Cardiac muscle cell (in vitro differentiated cells and primary cell): ENCODE measurements around the gene FAM78B. TPM values are rescaled to one million over a fixed set of nuclear protein-coding genes. Genes with fewer than 3 reads are reported as not detected.

Source experiments
- DNase-seq, 2 donors: peaks; one replicate each; pipeline versions ENCODE4 v3.0.0 to v3.0.0-alpha.2; 2010 to 2017; ENCODE audit warnings: low read depth in 1 of 2, low spot score in 1 of 2
- H3K27ac ChIP-seq: fragments of 200-600 bp; sonication (generic); 2 replicates; pipeline ENCODE4 v1.5.1; 2016
- H3K27me3 ChIP-seq: fragments of 200-600 bp; sonication (generic); 2 replicates; pipeline ENCODE4 v1.6.0; 2016; ENCODE audit warnings: control low read depth
- H3K36me3 ChIP-seq: fragments of 200-600 bp; sonication (generic); 2 replicates; pipeline ENCODE4 v1.5.1; 2016; ENCODE audit warnings: control low read depth
- H3K4me1 ChIP-seq: fragments of 200-600 bp; sonication (generic); 2 replicates; pipeline ENCODE4 v1.8.1; 2017; ENCODE audit warnings: low read depth, mild to moderate bottlenecking, mixed run types
- H3K4me3 ChIP-seq: fragments of 200-600 bp; sonication (generic); 2 replicates; pipeline ENCODE4 v1.5.1; 2016; ENCODE audit warnings: mild to moderate bottlenecking
- H3K9me3 ChIP-seq: fragments of 200-600 bp; sonication (generic); 2 replicates; pipeline ENCODE4 v1.5.1; 2017; ENCODE audit warnings: low read depth, mild to moderate bottlenecking, control low read depth
- CTCF ChIP-seq: IDR thresholded peaks from 2 replicates; pipeline ENCODE4 v1.5.1; 2012; ENCODE audit warnings: low read depth, mild to moderate bottlenecking, low read length
- polyA plus RNA-seq: library from polyadenylated mRNA; unstranded; fragments of >200 nt; fragmentation: Nextera tagmentation; extraction: Ambion mirVana; gene quantifications from 2 replicates; pipeline ENCODE4 v1.2.1, GENCODE V29; 2016
- total RNA-seq: library from RNA; depleted of rRNA; stranded (reverse); fragments of >200 nt; gene quantifications from 2 replicates; pipeline ENCODE4 v1.2.3, GENCODE V29; 2016

The FAM78B gene
- total and polyA plus RNA-seq, 2 experiments from 2014 or later, result 0.06 to 0.57 TPM

DNA sequence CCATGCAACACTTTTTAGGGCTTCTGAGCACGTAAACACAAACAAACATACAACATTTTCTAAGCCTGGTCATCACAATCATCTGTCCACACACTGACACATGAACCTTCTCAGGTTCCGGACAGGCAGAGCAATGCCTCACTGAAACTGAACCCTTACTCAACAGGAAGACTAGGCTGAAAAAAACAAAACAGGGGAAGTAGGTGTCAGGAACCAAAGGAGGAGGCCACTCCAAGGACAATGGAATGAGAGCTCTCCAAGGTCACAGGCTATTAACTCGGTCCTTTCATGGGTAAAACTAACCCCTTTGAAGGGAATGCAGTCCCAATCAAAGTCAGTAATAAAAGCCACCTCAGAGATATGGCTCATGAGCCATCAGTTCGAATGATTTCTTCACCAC is 76.6 kb downstream of the FAM78B start:
- Histone ChIP-seq H3K9me3 (no peaks in the 10 kb centered on the region), H3K27me3 (no peaks in the 10 kb centered on the region), H3K4me1 (no peaks in the 10 kb centered on the region), H3K36me3 (no peaks in the 10 kb centered on the region), H3K27ac (no peak overlapping the region), H3K4me3 (no peak overlapping the region)
- DNase-seq, result no peak
- no peak for TF ChIP-seq CTCF

DNA sequence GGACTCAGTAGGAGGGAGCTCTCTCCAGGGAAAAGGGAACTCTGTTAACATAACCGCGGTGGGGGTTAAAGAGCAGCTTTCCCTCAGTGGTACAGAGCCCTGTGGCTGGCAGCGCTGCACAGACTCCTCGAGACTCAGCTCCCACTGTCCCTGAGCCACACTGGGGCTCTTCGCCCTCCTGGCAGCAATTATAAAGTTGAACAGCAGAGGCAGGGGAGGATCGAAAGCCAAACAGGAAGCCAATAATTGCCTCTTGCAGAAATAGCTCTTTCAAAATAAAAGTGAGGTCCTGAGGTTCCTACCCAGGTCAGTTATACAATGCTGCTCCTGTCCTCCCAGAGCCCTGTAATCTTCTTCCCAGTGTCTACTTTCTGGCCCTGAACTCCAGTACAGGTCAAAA is 77.0 kb downstream of the FAM78B start:
- Histone ChIP-seq H3K27me3 (no peaks in the 10 kb centered on the region), H3K4me3 (no peak overlapping the region), H3K36me3 (no peaks in the 10 kb centered on the region), H3K27ac (no peak overlapping the region), H3K9me3 (no peaks in the 10 kb centered on the region), H3K4me1 (no peaks in the 10 kb centered on the region)
- TF ChIP-seq CTCF, result no peak
- DNase-seq, result no peak

DNA sequence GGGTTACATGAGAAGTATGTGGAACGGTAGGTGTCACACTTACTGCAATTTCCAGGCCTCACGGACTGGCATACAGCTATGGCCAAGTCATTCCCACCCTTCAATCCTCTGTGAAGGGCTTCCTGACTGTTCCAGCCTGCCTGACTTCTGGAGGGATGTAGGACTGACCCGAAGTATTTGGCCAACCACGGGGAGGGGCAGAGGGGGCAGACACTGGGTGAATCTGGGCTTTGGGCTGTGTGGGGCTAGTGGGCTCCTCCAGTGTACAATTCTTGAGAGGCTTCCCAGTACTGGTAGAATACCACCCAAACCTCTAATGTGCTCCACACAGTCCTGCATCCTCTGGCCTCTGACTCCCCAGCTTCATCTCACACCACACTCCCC is 78.2 kb downstream of the FAM78B start:
- TF ChIP-seq CTCF, result no peak
- H3K4me3 ChIP-seq, result no peak overlapping the region
- no peaks in the 10 kb centered on the region for H3K27me3 ChIP-seq
- no peaks in the 10 kb centered on the region for H3K9me3 ChIP-seq
- no peaks in the 10 kb centered on the region for H3K4me1 ChIP-seq
- no peak for DNase-seq
- H3K27ac ChIP-seq, result no peak overlapping the region
- no peaks in the 10 kb centered on the region for H3K36me3 ChIP-seq

DNA sequence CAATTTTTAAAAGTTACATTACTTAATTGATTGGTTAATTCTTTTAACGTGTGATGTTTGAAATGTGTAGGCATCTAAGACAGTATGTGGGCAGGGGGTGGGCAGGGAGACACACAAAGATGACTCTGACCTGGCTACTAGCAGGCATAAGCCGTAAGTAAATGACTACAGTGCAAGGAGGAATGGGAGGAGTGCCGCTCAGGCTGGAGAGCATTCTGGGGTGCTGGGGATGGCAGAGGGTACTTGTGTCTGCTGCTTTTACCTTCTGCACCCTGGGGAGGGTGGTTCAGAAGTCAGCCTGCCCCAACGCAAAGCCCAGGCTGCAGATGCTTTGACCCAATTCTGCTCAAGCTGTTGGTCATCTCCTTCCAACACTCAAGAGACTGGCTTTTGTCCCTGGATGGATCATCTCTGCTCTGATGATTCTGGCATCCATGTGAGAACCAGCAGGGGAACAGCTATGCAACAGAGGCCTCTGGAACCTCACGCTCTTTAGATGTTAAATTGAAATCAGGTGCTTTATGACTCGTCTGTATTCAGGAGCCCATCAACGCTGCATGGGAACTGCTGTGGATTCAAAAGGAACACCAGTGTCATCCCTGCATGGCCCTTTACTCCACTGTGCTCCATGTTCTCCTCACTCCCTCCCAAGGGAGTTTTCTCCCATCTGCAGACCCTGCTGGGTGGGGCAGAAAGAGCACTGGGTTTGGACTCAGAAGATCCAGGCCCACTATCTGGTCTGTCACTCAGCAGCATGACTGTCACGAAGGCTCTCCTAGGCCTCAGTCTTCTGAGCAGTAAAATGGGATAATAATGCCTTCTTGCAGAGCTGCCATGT is 78.8 kb downstream of the FAM78B start:
- no peak for TF ChIP-seq CTCF
- Histone ChIP-seq H3K4me1 (no peaks in the 10 kb centered on the region), H3K4me3 (no peak overlapping the region), H3K9me3 (no peaks in the 10 kb centered on the region), H3K27me3 (no peaks in the 10 kb centered on the region), H3K27ac (no peak overlapping the region), H3K36me3 (no peaks in the 10 kb centered on the region)
- no peak for DNase-seq

DNA sequence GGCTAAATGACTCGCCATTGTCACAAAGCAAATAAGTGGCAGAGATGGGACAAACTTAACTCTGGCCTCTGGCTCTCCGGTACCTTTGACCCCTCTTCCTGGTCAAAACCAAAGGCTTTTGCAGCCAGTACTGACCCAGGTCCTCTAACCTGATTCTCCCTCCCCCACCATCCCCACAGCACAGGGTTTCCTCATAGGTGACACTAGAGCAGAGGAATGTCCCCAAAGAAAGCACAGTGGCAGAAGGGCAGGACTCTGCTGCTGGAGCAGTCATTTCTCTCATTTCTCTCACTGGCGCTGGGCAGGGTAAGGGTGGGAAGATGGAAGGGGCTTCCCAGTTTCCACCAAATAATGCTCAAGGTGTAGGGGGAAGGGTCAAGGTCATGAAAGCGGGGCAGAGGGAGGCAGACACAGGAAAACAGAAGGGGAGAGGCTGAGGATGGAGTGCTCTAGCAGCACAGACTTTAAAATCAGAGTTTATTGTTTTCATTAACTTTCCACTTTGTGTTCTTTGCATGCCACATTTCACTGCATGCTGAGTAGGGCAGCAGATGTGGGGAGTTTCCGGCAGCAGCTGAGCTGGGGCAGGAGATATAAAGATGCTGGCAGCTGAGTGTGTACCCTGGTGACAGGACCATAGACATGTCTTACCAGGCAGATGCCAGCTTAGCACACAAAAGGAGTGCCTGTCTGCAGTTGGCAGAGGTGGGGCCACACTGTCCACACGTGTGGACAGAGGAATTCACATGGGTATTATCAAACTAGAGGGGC is 80.5 kb downstream of the FAM78B start:
- Histone ChIP-seq H3K4me3 (no peak overlapping the region), H3K27ac (no peak overlapping the region), H3K9me3 (no peaks in the 10 kb centered on the region), H3K27me3 (no peaks in the 10 kb centered on the region), H3K4me1 (no peaks in the 10 kb centered on the region), H3K36me3 (no peaks in the 10 kb centered on the region)
- no peak for DNase-seq
- no peak for TF ChIP-seq CTCF
